Adrenal gland (tissue), 12 donors: ENCODE measurements around the gene GALNT4. TPM values are rescaled to one million over a fixed set of nuclear protein-coding genes. Genes with fewer than 3 reads are reported as not detected.

Source experiments
- polyA plus RNA-seq, 3 donors: library from polyadenylated mRNA; stranded (reverse); fragments of 200-250 nt in 2 of 3; fragments of 350-450 nt in 1 of 3; fragmentation: Illumina TruSeq in 1 of 3; extraction: RNeasy Lipid Tissue Mini Kit (QIAGEN cat#74804) in 1 of 3; gene quantifications; one replicate each; pipeline ENCODE4 v1.2.3, GENCODE V29; 2013 to 2014
- small RNA-seq, 2 donors: library from RNA; depleted of rRNA; stranded (forward); fragments of <200 nt; gene quantifications; one replicate each; pipeline ENCODE3, GENCODE V24; 2016
- total RNA-seq, 9 donors: library from RNA; depleted of rRNA in 4 of 9; stranded (reverse); fragments of >200 nt in 4 of 9; fragments of 120-200 nt in 1 of 9; fragmentation: NEBNext Ultra II Directional in 1 of 9; extraction: Animal tissue kit (Norgen Biotek cat#: 25700) in 1 of 9; gene quantifications; one replicate each; pipeline versions ENCODE4 v1.1.0 to v1.2.4, GENCODE V29; 2013 to 2023
- donor health status: healthy with polysubstance abuse.
- donor health status: Bipolar disorder and iron deficiency.
- donor health status: DM: yes; HTN: yes; CAD: no.
- donor health status: DM: no; HTN: no; CAD: no.
- donor health status: DM: no; HTN: no; CAD: no.
- donor health status: DM: yes; HTN: yes; CAD: no.

The GALNT4 gene
- total and polyA plus RNA-seq, 12 donors = 0.74 to 7.2 (median 5.3) TPM

Small RNA genes lying within 50 kb of the gene (small RNA-seq; reads per million reads assigned to genes)
- gene AC025034.2 (0 reads per million in 2 donors), gene POC1B-GALNT4 (0 reads per million in 2 donors)

Other genes starting within 250 kb of the GALNT4 start
- gene DUSP6, start 172.3 kb downstream of the GALNT4 start, total RNA-seq = 10 to 100 TPM; 12.3 to 81.8 (median 47.3) TPM
- 10 to 100 TPM; 16.3 to 21.5 (median 21.0) TPM for gene DUSP6, start 172.3 kb downstream of the GALNT4 start, polyA plus RNA-seq
- gene POC1B, start 1.3 kb upstream of the GALNT4 start, total RNA-seq = 10 to 100 TPM in 7 of 9 donors, 1 to 10 TPM in 2; 5.4 to 18.5 (median 12.1) TPM
- gene POC1B, start 1.3 kb upstream of the GALNT4 start, polyA plus RNA-seq = 10 to 100 TPM in 1 of 3 donors, 1 to 10 TPM in 2; 3.3 to 15.3 (median 4.9) TPM
- gene ATP2B1, start 184.0 kb upstream of the GALNT4 start, total RNA-seq = 10 to 100 TPM; 14.3 to 37.3 (median 19.1) TPM
- gene ATP2B1, start 184.0 kb upstream of the GALNT4 start, polyA plus RNA-seq = 10 to 100 TPM in 1 of 3 donors, 1 to 10 TPM in 2; 6.3 to 23.5 (median 7.2) TPM